Stimulated activated CD4-positive, alpha-beta T cell treated with anti-CD3 and anti-CD28 coated beads, Interleukin-4, amount 100 ng/mL, for 4 hours (primary cell): ENCODE data around the gene KCNJ4.

Experiments
- DNase-seq, 2 experiments: peaks; one replicate each; pipeline ENCODE4 v3.0.0-alpha.2; 2020

The KCNJ4 gene

DNA sequence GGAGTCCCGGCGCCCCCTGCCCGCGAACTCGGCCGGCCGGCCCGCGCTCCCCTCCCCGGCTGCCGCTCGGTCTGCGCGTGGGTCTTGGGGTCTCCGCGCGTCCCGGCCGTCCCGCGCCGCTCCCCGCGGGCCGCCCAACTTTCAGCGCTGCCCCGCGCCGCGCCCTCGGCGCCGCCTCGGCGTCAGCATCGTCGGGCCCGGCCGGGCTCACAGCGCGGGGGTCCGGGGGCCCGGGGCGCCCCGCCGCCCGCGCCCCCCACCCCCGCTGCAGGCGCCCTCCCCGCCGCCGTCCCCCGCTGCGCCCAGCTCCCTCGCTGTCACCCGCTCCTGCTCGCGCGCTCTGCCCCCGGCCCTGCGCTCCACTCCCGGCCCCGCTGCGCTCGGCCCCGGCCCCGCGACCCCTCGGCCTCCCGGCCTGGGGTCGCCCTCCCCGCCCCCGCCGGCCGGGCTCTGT is at the start of gene KCNJ4:
Gene KCNJ4 (minus strand): TSS at position 124 of the 454 bp plus-strand sequence. CDS start 27,067 bp downstream, outside the sequence.
- DNase-seq: no peak

DNA sequence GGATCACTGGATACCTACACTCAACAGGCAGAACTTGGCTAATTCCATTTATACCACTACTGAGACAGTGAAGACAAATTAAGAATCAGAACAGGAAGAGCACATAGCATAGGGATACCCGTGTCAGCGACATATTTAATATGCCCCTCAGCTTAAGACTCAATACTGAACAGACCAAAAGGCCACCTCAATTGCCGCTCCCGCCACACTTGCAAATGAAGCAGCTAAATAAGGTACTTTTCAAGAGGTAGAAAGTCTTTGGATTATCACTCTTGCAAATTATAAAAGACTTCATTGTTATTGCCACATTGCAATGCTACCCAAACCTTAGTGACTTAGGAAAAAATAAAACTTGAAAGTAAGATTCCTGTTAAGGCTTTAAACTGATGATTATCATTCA is 48.0 kb upstream of the KCNJ4 start:
- DNase-seq: no peak

GRCh38 chr22:38501797-38502672 is 47.0 kb upstream of the KCNJ4 start:
- no peak for DNase-seq

- no peak for DNase-seq
These were observed 42.9 kb upstream of the KCNJ4 start for GRCh38 chr22:38497869-38498268.

- no peak for DNase-seq
These were observed 39.9 kb upstream of the KCNJ4 start for GRCh38 chr22:38494939-38495338.

DNA sequence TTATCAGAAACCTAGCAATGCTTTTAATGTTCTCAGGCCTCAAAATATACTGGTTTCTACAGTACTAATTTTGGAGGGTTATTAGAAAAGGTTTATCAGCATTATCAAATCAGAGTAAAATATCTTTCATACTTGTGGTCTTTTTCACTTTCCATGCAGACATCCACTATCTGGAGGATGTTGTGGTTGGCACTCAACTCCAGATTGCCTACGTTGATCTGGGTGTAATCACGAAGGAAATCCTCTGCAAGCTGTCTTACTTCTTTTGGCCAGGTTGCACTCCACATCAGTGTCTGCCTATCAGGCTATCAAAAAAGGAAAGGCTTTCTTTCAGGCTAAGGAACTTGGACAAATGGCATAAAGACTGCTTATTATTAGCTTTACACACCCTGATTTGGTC is 39.5 kb upstream of the KCNJ4 start:
- DNase-seq: no peak

- no peak for DNase-seq
These were observed 36.8 kb upstream of the KCNJ4 start for GRCh38 chr22:38491707-38492348.

GRCh38 chr22:38490915-38491314 is 35.9 kb upstream of the KCNJ4 start:
- DNase-seq: no peak

GRCh38 chr22:38490475-38490874 is 35.5 kb upstream of the KCNJ4 start:
- no peak for DNase-seq

DNA sequence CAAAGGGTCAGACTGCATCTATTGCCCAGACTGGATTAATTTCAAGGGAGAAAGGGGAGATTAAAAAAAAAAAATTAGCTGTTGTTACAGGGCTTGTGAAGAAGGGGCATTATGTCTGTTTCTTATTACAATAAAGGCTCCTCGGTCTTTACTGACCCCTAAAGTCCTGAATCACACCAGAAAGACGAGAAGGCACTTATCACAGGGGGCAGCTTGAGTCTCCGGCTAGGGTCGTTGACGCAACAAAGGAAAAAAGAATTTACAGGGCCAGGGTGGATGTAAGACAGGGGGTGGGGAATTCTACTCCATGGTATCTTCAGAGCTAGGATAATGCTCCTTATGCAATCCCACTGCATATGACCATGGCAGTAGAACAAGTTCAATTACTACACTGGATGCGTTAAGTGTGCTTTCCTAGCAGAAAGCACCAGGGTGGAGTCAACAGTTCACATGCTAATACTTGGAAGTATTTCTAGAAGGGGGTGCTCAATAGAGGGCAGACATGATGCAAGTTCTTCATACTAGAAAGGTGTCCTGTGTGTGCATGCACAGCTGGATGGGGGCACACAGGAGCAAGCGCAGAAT is 34.7 kb upstream of the KCNJ4 start:
- no peak for DNase-seq

- no peak for DNase-seq
These were observed 34.1 kb upstream of the KCNJ4 start for GRCh38 chr22:38489142-38489541.

DNA sequence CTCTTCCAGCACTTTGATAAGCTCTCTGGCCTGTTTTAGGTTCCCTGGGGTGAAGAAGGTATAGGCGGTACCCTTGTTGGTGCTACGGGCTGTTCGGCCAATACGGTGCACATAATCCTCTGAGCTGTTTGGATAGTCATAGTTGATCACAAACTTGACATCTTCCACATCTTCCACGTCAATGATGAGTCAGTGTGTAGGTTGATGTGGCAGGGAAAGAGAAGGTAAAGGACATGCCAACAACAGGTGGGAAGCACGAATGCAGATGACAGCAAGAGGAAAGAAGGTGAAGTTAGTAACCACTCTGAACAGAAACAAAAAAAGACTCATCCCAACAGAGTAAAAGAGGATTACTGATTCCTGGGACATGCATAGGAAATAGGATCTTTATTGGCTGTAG is 32.9 kb upstream of the KCNJ4 start:
- no peak for DNase-seq

- DNase-seq: no peak
These were observed 30.8 kb upstream of the KCNJ4 start for GRCh38 chr22:38485783-38486182.

- DNase-seq: no peak
These were observed 29.2 kb upstream of the KCNJ4 start for GRCh38 chr22:38484244-38484643.

DNA sequence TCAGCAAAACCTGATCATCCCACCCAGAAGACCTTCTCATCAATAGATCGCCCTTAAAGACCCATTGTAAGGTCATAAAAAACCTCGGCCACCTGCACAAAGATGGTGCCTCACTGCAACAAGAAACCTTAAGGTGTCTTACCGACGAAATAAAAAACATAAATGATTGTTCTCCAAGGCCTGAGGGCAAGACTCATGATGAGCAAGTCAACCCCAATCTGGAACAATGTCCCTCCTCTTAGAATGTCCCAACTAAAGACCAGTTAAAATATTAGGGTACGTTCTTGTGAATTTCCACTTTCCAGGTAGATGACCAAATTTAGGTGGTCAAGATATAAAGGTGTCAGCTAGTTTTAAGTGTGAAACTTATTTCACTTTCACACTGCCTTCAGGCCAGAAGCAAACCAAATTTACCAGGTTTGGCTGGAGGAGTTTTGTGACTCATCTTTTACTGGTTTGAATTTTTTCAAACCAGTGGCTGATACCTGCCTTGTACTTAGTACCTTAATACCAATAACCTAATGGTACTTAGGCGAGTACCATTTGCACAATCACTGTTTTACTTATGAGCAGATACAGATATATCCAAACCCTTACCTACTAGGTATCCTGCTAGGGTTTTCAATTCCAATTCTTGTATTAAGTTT is 27.8 kb upstream of the KCNJ4 start:
- DNase-seq: no peak

DNA sequence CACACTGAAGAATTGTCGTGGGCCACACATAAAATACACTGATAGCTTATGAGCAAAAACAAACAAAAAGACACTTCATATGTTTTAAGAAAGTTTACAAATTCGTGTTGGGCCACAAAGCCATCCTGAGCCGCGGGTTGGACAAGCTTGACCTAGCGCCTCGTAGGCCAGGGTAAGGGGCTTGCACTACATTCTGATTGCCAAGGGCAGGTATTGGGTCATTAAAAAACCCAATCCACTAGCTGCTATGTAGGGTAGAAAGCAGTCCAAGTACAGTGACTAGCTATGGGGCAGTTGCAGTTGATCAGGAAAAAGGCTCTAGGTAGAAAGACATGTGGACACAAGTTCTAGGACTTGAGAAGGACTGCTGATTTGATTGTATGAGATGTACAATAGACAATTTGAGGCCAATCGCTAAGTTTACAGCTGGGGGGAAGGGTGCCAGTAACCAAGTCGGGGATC is 26.9 kb upstream of the KCNJ4 start:
- no peak for DNase-seq

DNA sequence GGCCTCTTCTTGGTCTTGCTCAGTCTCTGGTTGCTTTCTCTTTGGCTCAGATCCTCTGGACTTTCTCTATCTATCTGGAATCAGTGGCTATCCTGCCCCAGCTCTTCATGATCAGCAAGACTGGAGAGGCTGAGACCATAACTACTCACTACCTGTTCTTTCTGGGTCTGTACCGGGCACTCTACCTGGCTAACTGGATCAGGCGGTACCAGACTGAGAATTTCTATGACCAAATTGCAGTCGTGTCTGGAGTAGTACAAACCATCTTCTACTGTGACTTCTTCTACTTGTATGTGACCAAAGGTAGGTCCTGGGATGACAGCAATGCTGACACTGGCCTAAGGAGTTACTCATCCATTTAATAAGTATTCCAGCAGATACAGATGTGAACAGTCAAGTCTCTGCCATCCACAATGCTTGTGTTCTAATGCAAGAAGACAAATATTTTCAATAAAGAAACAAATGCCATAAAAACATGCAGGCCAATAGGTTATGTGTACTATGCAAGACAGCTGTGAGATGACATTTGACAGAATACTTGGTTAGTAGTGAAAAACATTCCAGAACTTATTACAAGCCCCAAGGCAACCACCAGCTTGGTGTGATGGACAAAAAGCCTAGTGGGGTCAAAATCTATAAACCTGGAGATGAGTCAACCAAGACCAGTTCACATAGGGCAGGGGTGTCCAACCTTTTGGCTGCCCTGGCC is 26.3 kb upstream of the KCNJ4 start:
- DNase-seq: no peak

DNA sequence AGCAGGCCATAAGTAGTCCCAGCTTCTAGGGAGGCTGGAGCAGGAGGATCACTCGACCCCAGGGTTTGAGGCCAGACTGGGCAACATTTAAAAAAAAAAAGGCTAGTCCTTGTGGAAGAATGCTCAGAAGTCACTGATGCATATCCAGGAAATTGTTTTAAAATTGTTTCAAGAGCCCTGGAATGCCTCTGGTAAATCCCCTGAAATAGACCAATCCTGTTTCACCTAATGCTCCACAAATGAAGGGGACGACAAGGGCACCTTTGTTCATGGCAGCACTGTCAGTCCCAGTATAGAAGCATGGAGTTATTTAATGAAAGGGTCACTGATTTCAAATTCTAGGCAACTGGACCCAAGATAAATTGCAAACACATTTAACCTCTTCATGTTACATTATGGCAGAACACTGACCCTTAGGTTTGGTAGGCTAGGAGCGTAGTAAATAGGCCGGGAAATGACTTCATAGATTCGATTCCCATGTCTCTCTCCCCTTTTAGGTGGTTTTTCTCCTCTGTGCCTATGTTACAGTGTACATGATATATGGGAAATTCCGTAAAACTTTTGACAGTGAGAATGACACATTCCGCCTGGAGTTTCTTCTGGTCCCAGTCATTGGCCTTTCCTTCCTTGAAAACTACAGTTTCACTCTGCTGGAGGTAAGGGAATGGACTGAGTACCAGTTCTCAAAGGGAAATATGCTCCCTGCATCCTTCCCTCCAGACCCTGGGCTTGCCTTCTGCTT is 24.3 kb upstream of the KCNJ4 start:
- DNase-seq: no peak

GRCh38 chr22:38477585-38477984 is 22.6 kb upstream of the KCNJ4 start:
- no peak for DNase-seq

- no peak for DNase-seq
These were observed 19.1 kb upstream of the KCNJ4 start for GRCh38 chr22:38474003-38474607.

DNA sequence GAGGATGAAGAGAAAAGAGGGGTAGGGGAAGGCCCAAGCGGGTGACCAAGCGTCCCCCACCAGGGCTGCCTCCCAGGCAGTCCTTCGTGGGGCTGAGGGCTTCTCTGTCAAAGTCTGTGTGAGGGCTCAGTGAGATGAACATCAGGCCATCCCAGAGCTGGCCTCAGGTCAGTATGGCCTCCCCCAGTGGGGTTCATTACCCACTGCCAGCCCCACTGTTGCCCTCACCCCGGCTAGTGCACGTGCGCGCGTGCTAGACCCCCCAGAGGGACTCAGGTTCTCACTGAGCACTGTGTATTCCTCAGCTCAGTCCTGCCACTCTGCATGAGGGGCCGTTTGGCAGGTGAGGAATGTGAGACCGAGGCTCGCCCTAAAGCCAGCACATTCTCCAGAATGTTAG is 16.2 kb upstream of the KCNJ4 start:
- no peak for DNase-seq
